GM10266 (cell line): ENCODE results near the gene LRP3.
"Not testable (repeated sequence)": the region's sequence is repeated elsewhere in the genome, so short reads cannot be mapped to it uniquely, and the experiment has no call there.

Experiments used
- DNase-seq: peaks from one replicate; pipeline ENCODE4 v3.0.0; 2012; ENCODE audit errors: extremely low spot score
- CTCF ChIP-seq: IDR thresholded peaks from 2 replicates; pipeline ENCODE4 v1.5.1; 2012; ENCODE audit warnings: mild to moderate bottlenecking, low read depth; ENCODE audit not compliant: control insufficient read depth, insufficient read depth; ENCODE audit errors: missing control alignments

Gene LRP3, protein sequence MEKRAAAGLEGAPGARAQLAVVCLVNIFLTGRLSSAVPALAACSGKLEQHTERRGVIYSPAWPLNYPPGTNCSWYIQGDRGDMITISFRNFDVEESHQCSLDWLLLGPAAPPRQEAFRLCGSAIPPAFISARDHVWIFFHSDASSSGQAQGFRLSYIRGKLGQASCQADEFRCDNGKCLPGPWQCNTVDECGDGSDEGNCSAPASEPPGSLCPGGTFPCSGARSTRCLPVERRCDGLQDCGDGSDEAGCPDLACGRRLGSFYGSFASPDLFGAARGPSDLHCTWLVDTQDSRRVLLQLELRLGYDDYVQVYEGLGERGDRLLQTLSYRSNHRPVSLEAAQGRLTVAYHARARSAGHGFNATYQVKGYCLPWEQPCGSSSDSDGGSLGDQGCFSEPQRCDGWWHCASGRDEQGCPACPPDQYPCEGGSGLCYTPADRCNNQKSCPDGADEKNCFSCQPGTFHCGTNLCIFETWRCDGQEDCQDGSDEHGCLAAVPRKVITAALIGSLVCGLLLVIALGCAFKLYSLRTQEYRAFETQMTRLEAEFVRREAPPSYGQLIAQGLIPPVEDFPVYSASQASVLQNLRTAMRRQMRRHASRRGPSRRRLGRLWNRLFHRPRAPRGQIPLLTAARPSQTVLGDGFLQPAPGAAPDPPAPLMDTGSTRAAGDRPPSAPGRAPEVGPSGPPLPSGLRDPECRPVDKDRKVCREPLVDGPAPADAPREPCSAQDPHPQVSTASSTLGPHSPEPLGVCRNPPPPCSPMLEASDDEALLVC

DNA sequence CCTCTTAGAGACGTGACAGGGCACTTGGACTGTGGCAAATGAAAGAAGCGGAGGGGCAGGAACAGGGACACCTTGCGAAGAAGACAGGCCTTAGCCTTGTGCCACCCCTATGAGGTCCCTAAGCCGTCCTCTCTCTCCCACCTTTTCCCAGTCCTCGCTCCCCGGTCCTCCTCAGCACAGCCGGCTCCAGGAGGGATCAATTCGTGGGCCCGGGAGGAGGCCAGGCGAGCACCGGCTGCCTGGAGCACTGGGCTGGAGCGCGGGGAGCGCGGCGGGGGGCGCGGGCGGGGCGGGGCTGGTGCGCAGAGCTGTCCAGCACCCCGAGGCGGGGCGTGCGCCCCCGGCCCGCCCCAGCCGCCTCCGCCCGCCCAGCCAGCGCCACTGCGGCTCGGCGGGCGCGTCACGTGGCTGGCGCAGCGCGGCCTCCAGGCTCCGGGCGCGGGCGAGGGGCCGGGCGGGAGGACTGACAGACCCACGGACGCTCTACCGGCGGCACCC, at the start of gene LRP3:
Gene LRP3, plus strand, starts transcription at position 466 of the 498 bp plus-strand sequence. CDS start 456 bp downstream, outside the sequence.
- no peak for TF ChIP-seq CTCF
- DNase-seq, result no peak

DNA sequence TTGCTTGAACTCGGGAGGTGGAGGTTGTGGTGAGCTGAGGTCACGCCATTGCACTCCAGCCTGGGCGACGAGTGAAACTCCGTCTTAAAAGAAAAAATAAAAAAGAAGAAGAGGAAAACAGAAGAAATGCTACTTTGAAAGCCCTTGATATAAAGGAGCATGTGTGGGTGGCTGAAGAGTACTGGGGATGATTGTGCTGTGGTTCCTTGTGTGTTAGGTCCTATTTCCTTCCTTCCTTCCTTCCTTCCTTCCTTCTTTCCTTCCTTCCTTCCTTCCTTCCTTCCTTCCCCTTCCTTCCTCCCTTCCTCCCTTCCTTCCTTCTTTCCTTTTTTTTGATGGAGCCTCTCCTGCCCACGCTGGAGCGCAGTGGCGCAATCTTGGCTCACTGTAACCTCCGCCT, 47.9 kb upstream of the LRP3 start:
- TF ChIP-seq CTCF, result no peak
- no peak for DNase-seq

- no peak for TF ChIP-seq CTCF
- DNase-seq, result no peak
These were observed 46.6 kb upstream of the LRP3 start for GRCh38 chr19:33147538-33147937.

- no peak for DNase-seq
These were observed 43.1 kb upstream of the LRP3 start for GRCh38 chr19:33150852-33151518.

DNA sequence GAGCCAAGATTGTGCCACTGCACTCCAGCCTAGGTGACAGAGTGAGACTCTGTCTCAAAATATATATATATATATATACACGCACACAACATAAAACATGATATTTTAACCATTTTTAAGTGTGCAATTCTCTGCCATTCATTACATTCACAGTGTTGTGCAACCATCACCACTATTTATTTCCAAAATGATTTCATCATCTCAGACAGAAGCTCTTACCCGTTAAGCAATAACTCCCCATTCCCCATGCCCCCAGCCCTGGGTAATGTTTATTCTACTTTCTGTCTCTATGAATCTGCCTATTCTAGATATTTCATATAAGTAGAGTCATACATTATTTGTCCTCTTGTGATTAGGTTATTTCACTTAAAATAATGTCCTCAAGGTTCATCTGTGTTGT, 42.0 kb upstream of the LRP3 start:
- no peak for TF ChIP-seq CTCF
- DNase-seq, result no peak

More at GRCh38 chr19:33150852-33151518, 43.1 kb upstream of the LRP3 start:
- no peak for TF ChIP-seq CTCF

DNA sequence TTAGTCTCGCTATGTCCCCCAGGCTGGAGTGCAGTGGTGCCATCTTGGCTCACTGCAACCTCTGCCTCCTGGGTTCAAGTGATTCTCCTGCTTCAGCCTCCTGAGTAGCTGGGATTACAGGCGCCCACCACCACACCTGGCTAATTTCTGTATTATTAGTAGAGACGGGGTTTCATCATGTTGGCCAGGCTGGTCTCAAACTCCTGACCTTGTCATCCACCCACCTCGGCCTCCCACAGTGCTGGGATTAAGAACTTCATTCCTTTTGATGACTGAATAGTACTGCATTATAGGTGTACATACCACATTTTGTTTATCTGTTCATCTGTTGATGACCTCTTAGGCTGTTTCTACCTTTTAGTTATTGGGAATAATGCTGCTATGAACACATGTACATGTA, 41.5 kb upstream of the LRP3 start:
- not testable (repeated sequence) for DNase-seq

DNA sequence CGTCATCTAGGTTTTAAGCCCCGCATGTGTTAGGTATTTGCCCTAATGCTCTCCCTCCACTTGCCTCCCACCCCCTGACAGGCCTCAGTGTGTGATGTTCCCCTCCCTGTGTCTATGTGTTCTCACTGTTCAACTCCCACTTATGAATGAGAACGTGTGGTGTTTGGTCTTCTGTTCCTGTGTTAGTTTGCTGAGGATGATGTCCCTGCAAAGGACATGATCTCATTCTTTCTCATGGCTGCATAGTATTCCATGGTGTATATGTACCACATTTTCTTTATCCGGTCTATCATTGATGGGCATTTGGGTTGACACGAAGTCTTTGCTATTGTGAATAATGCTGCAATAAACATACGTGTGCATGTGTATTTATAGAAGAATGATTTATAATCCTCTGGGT, 39.8 kb upstream of the LRP3 start:
- DNase-seq, result not testable (repeated sequence)

- DNase-seq, result no peak
- TF ChIP-seq CTCF, result no peak
These were observed 37.8 kb upstream of the LRP3 start for GRCh38 chr19:33156334-33156733.
